Sigmoid colon (tissue), 4 donors: ENCODE measurements around the gene GRK6.

ENCODE experiments used
- CTCF ChIP-seq, 4 experiments: fragments of 450-650 bp in 3 of 4; fragments of 200-600 bp in 1 of 4; IDR thresholded peaks; one replicate each; pipeline ENCODE4 v1.5.1; 2016 to 2019; ENCODE audit warnings: antibody characterized with exemption in 4 of 4, mild to moderate bottlenecking in 3 of 4, moderate library complexity in 2 of 4
- POLR2A ChIP-seq, 2 donors: fragments of 450-650 bp; IDR thresholded peaks; one replicate each; pipeline ENCODE4 v1.6.1; 2016; ENCODE audit warnings: antibody characterized with exemption in 2 of 2, mild to moderate bottlenecking in 2 of 2, moderate library complexity in 2 of 2
- POLR2AphosphoS5 ChIP-seq, 4 donors: sonication (generic); formaldehyde crosslinking; IDR thresholded peaks; one replicate each; pipeline ENCODE4 v1.6.1; 2017; ENCODE audit warnings: antibody characterized with exemption in 4 of 4

GRCh38 chr5:177410575-177410974, 15.9 kb upstream of the GRK6 start:
- no peak for TF ChIP-seq POLR2AphosphoS5 (IDR thresholded peaks at IDR 0.05)
- TF ChIP-seq CTCF (IDR thresholded peaks at IDR 0.05), result no peak
- TF ChIP-seq POLR2A (IDR thresholded peaks at IDR 0.05), result no peak
